ENCODE measurements around the gene BPIFB3. TPM values are rescaled to one million over a fixed set of nuclear protein-coding genes. Genes with fewer than 3 reads are reported as not detected.
"Not testable (repeated sequence)": the region's sequence is repeated elsewhere in the genome, so short reads cannot be mapped to it uniquely, and the experiment has no call there.

BPIFB3 gene
- total RNA-seq, 1 donor from 2014 or later: not detected

DNA sequence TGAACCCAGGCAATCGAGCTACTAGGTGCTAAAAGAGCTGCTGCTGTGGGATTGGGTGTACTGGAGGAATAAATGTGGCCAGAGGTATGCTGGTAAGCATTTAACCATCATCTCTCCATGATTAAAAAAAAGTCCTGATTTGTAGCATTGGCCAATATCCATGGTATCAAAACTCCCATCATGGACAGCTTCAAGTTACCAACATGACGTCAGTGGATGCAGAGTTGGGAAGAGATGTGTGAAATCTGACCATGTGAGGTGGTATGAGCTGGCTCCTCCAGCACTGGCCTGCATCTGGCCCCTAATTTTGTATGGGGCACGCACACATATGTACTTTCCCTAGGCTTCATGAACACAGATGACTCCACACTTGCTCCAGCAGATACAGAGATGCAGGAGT is 37.4 kb downstream of the BPIFB3 start:
- H3K27ac ChIP-seq: no peak overlapping the region
- H3K27me3 ChIP-seq: no peaks in the 10 kb centered on the region
- intact Hi-C loops (cut with DNase I): no loop called here
- TF ChIP-seq CTCF (IDR thresholded peaks at IDR 0.05): no peak
- DNase-seq (ENCODE audit: low spot score in 2 of 2): no peak
- H3K9me3 ChIP-seq: no peaks in the 10 kb centered on the region
- H3K4me1 ChIP-seq: no peaks in the 10 kb centered on the region
- no peaks in the 10 kb centered on the region for H3K36me3 ChIP-seq
- no peak overlapping the region for H3K4me3 ChIP-seq

DNA sequence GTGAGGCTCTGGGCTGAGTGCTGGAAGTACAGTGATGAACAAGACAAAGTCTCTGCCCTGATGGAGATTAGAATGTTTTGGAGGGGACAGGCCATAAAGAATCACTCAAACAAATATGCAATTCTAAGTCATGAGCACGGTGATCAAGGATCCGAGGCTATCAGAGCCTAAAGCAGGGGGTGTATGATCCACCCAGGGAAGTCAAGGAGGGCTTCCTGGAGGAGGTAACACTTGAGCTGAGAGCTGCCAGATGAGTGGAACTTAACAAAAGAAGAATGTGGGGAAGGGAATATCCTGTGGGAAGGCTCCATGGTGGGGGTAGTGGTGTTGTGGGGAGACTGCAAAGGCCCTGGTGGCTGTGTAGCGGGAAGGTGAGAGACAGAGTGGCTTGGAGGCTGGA is 38.0 kb downstream of the BPIFB3 start:
- Histone ChIP-seq H3K4me3 (no peak overlapping the region), H3K27me3 (no peaks in the 10 kb centered on the region), H3K9me3 (no peaks in the 10 kb centered on the region), H3K4me1 (no peaks in the 10 kb centered on the region), H3K36me3 (no peaks in the 10 kb centered on the region), H3K27ac (no peak overlapping the region)
- no peak for DNase-seq (ENCODE audit: low spot score in 2 of 2)
- intact Hi-C loops (cut with DNase I): no loop called here
- TF ChIP-seq CTCF (IDR thresholded peaks at IDR 0.05): no peak

DNA sequence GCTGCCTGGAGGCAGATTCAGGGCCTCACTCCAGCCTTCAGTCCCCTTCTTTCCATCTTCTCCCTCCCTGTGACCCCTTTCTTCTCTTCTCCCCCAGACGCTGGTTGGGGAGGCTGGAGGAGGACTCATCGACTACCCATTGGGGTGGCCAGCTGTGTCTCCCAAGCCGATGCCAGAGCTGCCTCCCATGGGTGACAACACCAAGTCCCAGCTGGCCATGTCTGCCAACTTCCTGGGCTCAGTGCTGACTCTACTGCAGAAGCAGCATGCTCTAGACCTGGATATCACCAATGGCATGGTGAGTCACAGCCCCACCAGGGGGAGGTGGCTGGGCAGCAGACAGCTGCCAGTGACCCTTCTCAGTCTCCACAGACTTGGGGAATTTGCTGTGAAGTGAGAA is 38.7 kb downstream of the BPIFB3 start:
- intact Hi-C loops (cut with DNase I): no loop called here
- no peak for DNase-seq (ENCODE audit: low spot score in 2 of 2)
- H3K9me3 ChIP-seq: no peaks in the 10 kb centered on the region

GRCh38 chr20:33093074-33093473 is 39.4 kb downstream of the BPIFB3 start:
- H3K36me3 ChIP-seq: no peaks in the 10 kb centered on the region
- no peaks in the 10 kb centered on the region for H3K27me3 ChIP-seq
- DNase-seq (ENCODE audit: low spot score in 2 of 2): no peak
- no peaks in the 10 kb centered on the region for H3K9me3 ChIP-seq
- intact Hi-C loops (cut with DNase I): no loop called here
- no peak overlapping the region for H3K4me3 ChIP-seq
- no peaks in the 10 kb centered on the region for H3K4me1 ChIP-seq
- no peak for TF ChIP-seq CTCF (IDR thresholded peaks at IDR 0.05)
- H3K27ac ChIP-seq: no peak overlapping the region

More for the DNA sequence above, 38.7 kb downstream of the BPIFB3 start:
- no peaks in the 10 kb centered on the region for H3K27me3 ChIP-seq
- no peaks in the 10 kb centered on the region for H3K36me3 ChIP-seq
- TF ChIP-seq CTCF (IDR thresholded peaks at IDR 0.05): no peak
- no peak overlapping the region for H3K4me3 ChIP-seq
- no peaks in the 10 kb centered on the region for H3K4me1 ChIP-seq
- no peak overlapping the region for H3K27ac ChIP-seq

GRCh38 chr20:33093582-33093981 is 39.9 kb downstream of the BPIFB3 start:
- Histone ChIP-seq H3K4me3 (no peak overlapping the region), H3K27me3 (no peaks in the 10 kb centered on the region), H3K4me1 (no peaks in the 10 kb centered on the region), H3K27ac (no peak overlapping the region), H3K9me3 (no peaks in the 10 kb centered on the region), H3K36me3 (no peaks in the 10 kb centered on the region)
- no peak for DNase-seq (ENCODE audit: low spot score in 2 of 2)
- TF ChIP-seq CTCF (IDR thresholded peaks at IDR 0.05): no peak
- intact Hi-C loops (cut with DNase I): no loop called here

DNA sequence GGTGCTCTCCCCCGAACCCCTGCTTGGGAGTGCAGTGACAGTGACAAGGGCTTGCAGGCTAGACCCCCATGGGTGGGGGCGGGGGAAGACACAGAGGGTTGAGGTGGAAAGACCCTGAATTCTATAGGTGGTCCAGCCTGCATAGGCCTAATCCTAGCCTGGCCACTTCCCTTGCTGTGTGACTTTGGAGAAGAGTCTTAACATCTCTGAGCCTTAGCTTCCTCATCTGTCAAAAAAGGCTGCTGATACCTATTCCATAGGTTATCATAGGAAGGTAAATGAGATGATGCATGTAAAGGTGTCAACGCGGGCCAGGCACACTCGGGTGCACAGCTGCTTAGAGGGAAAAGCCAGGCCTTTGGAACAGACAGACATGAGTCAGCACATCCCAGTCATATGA is 41.5 kb downstream of the BPIFB3 start:
- Histone ChIP-seq H3K4me3 (no peak overlapping the region), H3K36me3 (no peaks in the 10 kb centered on the region), H3K27me3 (no peaks in the 10 kb centered on the region), H3K9me3 (no peaks in the 10 kb centered on the region), H3K27ac (no peak overlapping the region), H3K4me1 (no peaks in the 10 kb centered on the region)
- no peak for DNase-seq (ENCODE audit: low spot score in 2 of 2)
- no peak for TF ChIP-seq CTCF (IDR thresholded peaks at IDR 0.05)
- intact Hi-C loops (cut with DNase I): no loop called here

DNA sequence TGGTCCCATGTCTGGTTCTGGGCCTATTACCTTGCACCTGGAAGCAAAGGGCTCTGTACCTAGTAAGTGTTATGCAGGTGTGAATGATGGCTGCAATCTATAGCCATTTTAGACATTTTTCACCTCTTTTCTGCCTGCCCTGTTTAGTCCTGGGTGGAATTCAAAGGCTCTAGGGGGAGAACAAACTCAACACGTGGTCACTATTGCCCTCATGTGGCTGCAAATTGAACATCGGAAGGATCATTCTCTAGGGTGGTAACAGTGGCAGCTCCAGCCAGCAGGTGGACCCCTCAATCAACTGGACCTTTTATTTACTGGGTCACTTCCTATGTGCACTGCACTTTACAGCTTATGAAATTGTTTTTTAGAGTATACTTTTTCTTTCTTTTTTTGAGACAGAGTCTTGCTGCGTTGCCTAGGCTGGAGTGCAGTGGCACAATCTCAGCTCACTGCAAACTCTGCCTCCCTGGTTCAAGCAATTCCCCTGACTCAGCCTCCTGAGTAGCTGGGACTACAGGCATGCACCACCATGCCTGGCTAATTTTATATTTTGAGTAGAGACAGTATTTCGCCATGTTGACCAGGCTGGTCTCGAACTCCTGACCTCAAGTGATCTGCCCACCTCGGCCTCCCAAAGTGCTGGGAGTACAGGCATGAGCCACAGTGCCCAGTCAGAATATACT is 42.3 kb downstream of the BPIFB3 start:
- H3K27me3 ChIP-seq; H3K4me1 ChIP-seq; intact Hi-C loops (cut with DNase I); H3K4me3 ChIP-seq; H3K27ac ChIP-seq; DNase-seq (ENCODE audit: low spot score in 2 of 2); H3K36me3 ChIP-seq; H3K9me3 ChIP-seq: not testable (repeated sequence)
